Spleen (tissue), 11 donors: ENCODE results near the gene TOP3A. TPM values are rescaled to one million over a fixed set of nuclear protein-coding genes. Genes with fewer than 3 reads are reported as not detected.
A peak's percentile ranks its signal among the peaks of the same experiment; 100 is the strongest.

Experiments used
- DNase-seq: peaks from one replicate; pipeline ENCODE4 v3.0.0-alpha.2; 2020
- H3K27ac ChIP-seq, 8 donors: fragments of 200-600 bp; sonication (generic) in 7 of 8; 1 replicate in 4 of 8; 2 replicates in 4 of 8; pipeline versions ENCODE4 v1.5.0 to v1.8.0; 2016 to 2021; ENCODE audit warnings: inconsistent platforms in 4 of 8, mild to moderate bottlenecking in 4 of 8, moderate library complexity in 1 of 8
- H3K27me3 ChIP-seq, 7 donors: fragments of 200-600 bp; sonication (generic) in 6 of 7; replicated peaks in 1 of 7; 1 replicate in 4 of 7; 2 replicates in 3 of 7; pipeline versions ENCODE4 v1.5.0 to v1.8.0; 2016 to 2021; ENCODE audit warnings: inconsistent platforms in 3 of 7, mild to moderate bottlenecking in 1 of 7
- H3K36me3 ChIP-seq, 6 donors: fragments of 200-600 bp; sonication (generic) in 5 of 6; 1 replicate in 4 of 6; 2 replicates in 2 of 6; pipeline versions ENCODE4 v1.5.0 to v1.8.0; 2016 to 2021; ENCODE audit warnings: inconsistent platforms in 2 of 6
- H3K4me1 ChIP-seq, 6 donors: fragments of 200-600 bp; sonication (generic) in 5 of 6; 1 replicate in 3 of 6; 2 replicates in 3 of 6; pipeline versions ENCODE4 v1.5.0 to v1.8.0; 2016 to 2021; ENCODE audit warnings: inconsistent platforms in 3 of 6
- H3K4me3 ChIP-seq, 8 donors: fragments of 200-600 bp; sonication (generic) in 7 of 8; 1 replicate in 4 of 8; 2 replicates in 4 of 8; pipeline versions ENCODE4 v1.5.0 to v1.8.0; 2016 to 2021; ENCODE audit warnings: inconsistent platforms in 4 of 8, mild to moderate bottlenecking in 4 of 8, moderate library complexity in 2 of 8
- H3K9me3 ChIP-seq, 8 donors: fragments of 200-600 bp; sonication (generic) in 7 of 8; 1 replicate in 4 of 8; 2 replicates in 4 of 8; pipeline versions ENCODE4 v1.5.0 to v1.8.0; 2016 to 2021; ENCODE audit warnings: inconsistent platforms in 4 of 8
- POLR2A ChIP-seq, 3 donors: fragments of 450-650 bp; IDR thresholded peaks; one replicate each; pipeline ENCODE4 v1.5.1; 2017; ENCODE audit warnings: antibody characterized with exemption in 3 of 3, mild to moderate bottlenecking in 1 of 3
- POLR2AphosphoS5 ChIP-seq, 3 donors: sonication (generic); formaldehyde crosslinking; IDR thresholded peaks; one replicate each; pipeline ENCODE4 v1.5.1; 2017; ENCODE audit warnings: antibody characterized with exemption in 3 of 3
- WGBS, 5 donors: extraction: QIAGEN DNeasy Blood & Tissue Kit in 3 of 5; methylation state at CpG; one replicate each; pipeline versions ENCODE4 v1.1.5 to v1.1.7; 2013 to 2018; 5-methylcytosine and 5-hydroxymethylcytosine counted together
- intact Hi-C: fragments of 100-400 bp; cut with DNase I; formaldehyde crosslinking; loops from one replicate; pipeline ENCODE4 v1.15.0; 2023; ENCODE audit warnings: low total_unique reads
- polyA plus RNA-seq, 3 donors: library from polyadenylated mRNA; stranded (reverse); fragments of 200-250 nt; gene quantifications; one replicate each; pipeline ENCODE4 v1.2.1, GENCODE V29; 2013
- total RNA-seq, 7 donors: library from RNA; depleted of rRNA in 3 of 7; stranded (reverse); fragments of >200 nt in 3 of 7; fragmentation: NEBNext Ultra II Directional in 4 of 7; extraction: Animal tissue kit (Norgen Biotek cat#: 25700) in 4 of 7; gene quantifications; one replicate each; pipeline versions ENCODE4 v1.1.0 to v1.2.1, GENCODE V29; 2016 to 2021
- TF ChIP-seq, protein P1 (sequence below), 11 experiments: fragments of 200-600 bp in 7 of 11; fragments of 450-650 bp in 4 of 11; sonication (generic) in 4 of 11; IDR thresholded peaks in 8 of 11; conservative IDR thresholded peaks in 3 of 11; 1 replicate in 7 of 11; 2 replicates in 4 of 11; pipeline versions ENCODE4 v1.4.0 to v1.8.0; 2016 to 2021; ENCODE audit warnings: antibody characterized with exemption in 11 of 11, inconsistent platforms in 4 of 11, mild to moderate bottlenecking in 1 of 11
- donor health status: healthy with polysubstance abuse.
- donor health status: DM: no; HTN: no; CAD: no; lungs with moderate emphysema.
- donor health status: DM: no; HTN: no; CAD: no.
- donor health status: Bipolar disorder and iron deficiency.
- donor health status: healthy.
- donor health status: DM: no; HTN: no; CAD: no.
- donor health status: DM: yes; HTN: yes; CAD: no.

Gene TOP3A
- total and polyA plus RNA-seq, 10 donors = 9.8 to 60.1 (median 43.9) TPM

DNA sequence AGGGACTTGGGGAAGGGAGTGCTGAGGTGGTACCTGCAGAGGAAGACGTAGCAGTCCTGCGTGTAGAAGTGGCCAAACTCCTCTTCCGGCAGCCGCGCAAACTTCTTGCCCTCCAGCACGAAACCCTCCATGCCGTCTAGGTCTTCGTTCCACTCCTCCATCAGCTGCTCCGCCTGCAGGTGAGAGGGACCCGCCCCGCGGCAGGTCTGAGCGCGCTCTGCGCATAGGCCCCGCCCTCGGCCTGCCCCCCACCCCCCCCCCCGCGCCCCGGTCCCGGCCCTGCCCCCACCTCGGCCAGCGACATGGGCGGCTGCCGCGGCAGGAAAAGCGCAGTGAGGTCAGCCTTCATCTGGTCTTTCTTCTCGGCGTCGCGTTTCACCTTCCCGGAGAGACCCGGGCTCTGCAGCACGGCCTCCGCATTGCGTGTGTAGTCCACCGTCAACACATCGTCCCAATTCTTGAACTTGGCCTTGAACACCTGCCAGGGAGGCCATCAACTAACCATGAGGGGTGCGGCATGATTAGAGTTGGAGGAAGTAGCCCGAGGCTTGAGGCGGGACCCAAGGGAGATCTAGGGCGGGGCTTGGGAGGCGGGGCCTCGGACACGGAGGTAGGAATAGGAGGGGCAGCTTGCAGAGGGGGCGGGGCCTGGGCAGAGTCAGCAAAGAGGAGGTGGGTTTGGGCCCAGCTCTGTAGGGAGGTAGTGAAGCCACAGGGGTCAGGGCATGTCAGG lies 67.7 kb downstream of the TOP3A start:
- TF ChIP-seq POLR2AphosphoS5 (IDR thresholded peaks at IDR 0.05) = peak; percentile 23 to 56 (median 42)
- no peak for TF ChIP-seq POLR2A (IDR thresholded peaks at IDR 0.05)
- WGBS, 5 donors = 66 to 77% (median 73%) methylated on average over 45 to 46 of the region's 46 CpGs
- H3K36me3 ChIP-seq = peaks cover 10 to 100% (median 89%) of the 10 kb centered on the region in 6 donors
- H3K27ac ChIP-seq = peak overlapping the region in 6 of 8 donors; percentile 2 to 77 (median 67)
- no peaks in the 10 kb centered on the region for H3K9me3 ChIP-seq
- no peaks in the 10 kb centered on the region for H3K27me3 ChIP-seq
- H3K4me3 ChIP-seq = peak overlapping the region in 3 of 8 donors; percentile 3 to 46 (median 17)
- H3K4me1 ChIP-seq = peaks cover 5 to 35% (median 23%) of the 10 kb centered on the region in 6 donors
- peak; percentile 87 for DNase-seq
- intact Hi-C loops = no loop called here

DNA sequence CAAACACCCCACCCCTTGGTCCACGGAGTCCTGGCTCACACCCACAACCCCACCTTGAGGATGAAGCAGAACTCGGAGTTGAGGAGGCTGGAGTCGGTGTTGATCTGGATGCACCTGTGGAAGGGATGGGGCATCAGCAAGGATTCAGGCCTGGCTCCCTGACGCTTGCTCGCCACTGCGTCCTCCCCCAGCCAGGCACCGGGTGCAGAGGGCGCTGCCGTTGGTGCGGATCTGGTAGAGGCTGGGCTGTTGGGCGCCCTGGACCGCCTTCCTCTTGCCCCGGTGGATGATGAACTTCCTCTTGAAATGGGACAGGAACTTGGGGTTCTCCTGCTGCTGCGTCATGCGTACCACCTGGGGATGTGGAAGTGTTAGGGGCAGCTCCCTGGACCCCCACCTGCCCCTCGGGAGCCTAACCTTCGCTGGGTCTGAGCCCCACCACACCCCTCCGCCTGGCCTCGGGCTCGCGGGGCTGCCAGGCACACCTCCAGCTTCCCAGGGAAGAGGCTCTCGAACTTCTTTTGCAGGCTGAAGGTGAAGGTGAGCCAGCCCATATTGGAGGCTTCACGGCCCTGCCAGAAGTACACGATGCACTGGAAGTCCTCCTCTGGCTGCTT lies 68.6 kb downstream of the TOP3A start:
- intact Hi-C loops = no loop called here
- TF ChIP-seq POLR2AphosphoS5 (IDR thresholded peaks at IDR 0.05) (peak in 1 of 3 donors; percentile 71), POLR2A (IDR thresholded peaks at IDR 0.05) (no peak)
- TF ChIP-seq, protein P1, sequence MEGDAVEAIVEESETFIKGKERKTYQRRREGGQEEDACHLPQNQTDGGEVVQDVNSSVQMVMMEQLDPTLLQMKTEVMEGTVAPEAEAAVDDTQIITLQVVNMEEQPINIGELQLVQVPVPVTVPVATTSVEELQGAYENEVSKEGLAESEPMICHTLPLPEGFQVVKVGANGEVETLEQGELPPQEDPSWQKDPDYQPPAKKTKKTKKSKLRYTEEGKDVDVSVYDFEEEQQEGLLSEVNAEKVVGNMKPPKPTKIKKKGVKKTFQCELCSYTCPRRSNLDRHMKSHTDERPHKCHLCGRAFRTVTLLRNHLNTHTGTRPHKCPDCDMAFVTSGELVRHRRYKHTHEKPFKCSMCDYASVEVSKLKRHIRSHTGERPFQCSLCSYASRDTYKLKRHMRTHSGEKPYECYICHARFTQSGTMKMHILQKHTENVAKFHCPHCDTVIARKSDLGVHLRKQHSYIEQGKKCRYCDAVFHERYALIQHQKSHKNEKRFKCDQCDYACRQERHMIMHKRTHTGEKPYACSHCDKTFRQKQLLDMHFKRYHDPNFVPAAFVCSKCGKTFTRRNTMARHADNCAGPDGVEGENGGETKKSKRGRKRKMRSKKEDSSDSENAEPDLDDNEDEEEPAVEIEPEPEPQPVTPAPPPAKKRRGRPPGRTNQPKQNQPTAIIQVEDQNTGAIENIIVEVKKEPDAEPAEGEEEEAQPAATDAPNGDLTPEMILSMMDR (IDR thresholded peaks at IDR 0.05 in 8 of 11, conservative IDR thresholded peaks at IDR 0.05 in 3 of 11) = no peak
- peaks cover 4 to 100% (median 87%) of the 10 kb centered on the region in 6 donors for H3K36me3 ChIP-seq

DNA sequence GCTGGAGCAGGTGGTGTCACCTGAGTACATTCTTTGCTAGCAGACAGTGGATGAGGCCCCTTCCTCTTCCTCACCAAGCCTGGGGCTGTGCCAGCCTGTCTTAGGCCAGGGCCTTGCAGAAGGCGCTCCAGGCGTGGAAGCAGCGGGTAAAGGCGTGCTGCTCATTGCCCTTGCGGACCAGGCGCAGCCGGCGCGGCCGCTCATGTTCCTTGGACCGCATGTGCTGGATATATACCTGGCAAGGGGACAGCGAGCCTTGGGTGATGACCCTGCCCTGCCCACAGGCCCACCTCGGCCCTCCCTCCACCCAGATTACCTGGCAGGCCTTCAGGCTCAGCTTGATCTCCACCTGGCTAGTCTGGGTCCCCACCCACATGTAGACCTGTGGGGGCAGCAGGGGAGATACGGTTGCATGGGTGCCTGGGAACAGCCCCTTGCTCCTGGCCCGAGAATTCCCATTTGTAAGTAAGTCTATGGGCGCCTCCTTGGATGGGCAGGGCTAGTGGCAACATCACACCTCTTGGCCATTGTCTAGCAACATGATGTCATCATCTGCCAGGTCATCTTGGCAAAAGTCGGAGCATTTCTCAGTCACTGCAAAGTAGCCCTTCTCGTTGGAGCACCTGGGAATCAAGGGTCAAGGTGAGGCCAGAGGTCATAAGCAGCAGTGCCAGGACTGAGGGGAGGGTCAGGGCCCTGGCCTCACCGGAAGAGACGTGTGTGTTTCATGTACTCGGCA lies 69.6 kb downstream of the TOP3A start:
- peaks cover 5 to 35% (median 23%) of the 10 kb centered on the region in 6 donors for H3K4me1 ChIP-seq
- no peak for DNase-seq
- TF ChIP-seq POLR2A (IDR thresholded peaks at IDR 0.05) = no peak
- TF ChIP-seq POLR2AphosphoS5 (IDR thresholded peaks at IDR 0.05) = peak; percentile 6 to 70 (median 17)
- TF ChIP-seq, protein P1 (IDR thresholded peaks at IDR 0.05 in 8 of 11, conservative IDR thresholded peaks at IDR 0.05 in 3 of 11) = no peak
- no peaks in the 10 kb centered on the region for H3K9me3 ChIP-seq
- intact Hi-C loops = no loop called here
- H3K27ac ChIP-seq = peak overlapping the region in 1 of 8 donors; percentile 77
- H3K27me3 ChIP-seq = no peaks in the 10 kb centered on the region
- no peak overlapping the region for H3K4me3 ChIP-seq
- 77 to 97% (median 93%) methylated on average over 11 to 21 of the region's 21 CpGs for WGBS, 5 donors
- peaks cover 4 to 100% (median 82%) of the 10 kb centered on the region in 6 donors for H3K36me3 ChIP-seq

More for the DNA sequence above, 68.6 kb downstream of the TOP3A start:
- H3K9me3 ChIP-seq = no peaks in the 10 kb centered on the region
- WGBS, 5 donors = 77 to 91% (median 81%) methylated on average over 9 to 24 of the region's 24 CpGs
- H3K27ac ChIP-seq = peak overlapping the region in 5 of 8 donors; percentile 49 to 77 (median 71)
- peak overlapping the region in 2 of 8 donors; percentile 3 to 46 for H3K4me3 ChIP-seq
- DNase-seq = no peak
- no peaks in the 10 kb centered on the region for H3K27me3 ChIP-seq
- H3K4me1 ChIP-seq = peaks cover 5 to 35% (median 23%) of the 10 kb centered on the region in 6 donors

GRCh38 chr17:18241229-18241871 lies 73.4 kb downstream of the TOP3A start:
- Histone ChIP-seq H3K4me3 (no peak overlapping the region), H3K4me1 (peaks cover 0 to 5% (median 2%) of the 10 kb centered on the region in 6 donors), H3K27me3 (no peaks in the 10 kb centered on the region), H3K9me3 (no peaks in the 10 kb centered on the region), H3K36me3 (peaks cover 4 to 100% (median 61%) of the 10 kb centered on the region in 6 donors), H3K27ac (no peak overlapping the region)
- 90 to 93% (median 91%) methylated on average over 24 to 28 of the region's 28 CpGs for WGBS, 5 donors
- intact Hi-C loops = no loop called here
- TF ChIP-seq, protein P1 (IDR thresholded peaks at IDR 0.05 in 8 of 11, conservative IDR thresholded peaks at IDR 0.05 in 3 of 11) = no peak
- peak in 1 of 3 donors; percentile 51 for TF ChIP-seq POLR2AphosphoS5 (IDR thresholded peaks at IDR 0.05)
- DNase-seq = no peak
